Fibroblast of mammary gland (primary cell): ENCODE measurements around the gene CXCL14.

Experiments
- DNase-seq: peaks from one replicate; pipeline ENCODE4 v3.0.0-alpha.2; 2010; ENCODE audit warnings: low read depth
- H3K4me3 ChIP-seq: 2 replicates; pipeline ENCODE4 v1.5.1; 2011; ENCODE audit warnings: low read depth, mild to moderate bottlenecking, low read length, moderate library complexity; ENCODE audit not compliant: control insufficient read depth
- TF ChIP-seq, protein P1 (sequence below): conservative IDR thresholded peaks from 2 replicates; pipeline ENCODE4 v1.5.1; 2011; ENCODE audit warnings: low read depth, low read length, inconsistent platforms; ENCODE audit not compliant: control insufficient read depth, insufficient read depth

Gene CXCL14

DNA sequence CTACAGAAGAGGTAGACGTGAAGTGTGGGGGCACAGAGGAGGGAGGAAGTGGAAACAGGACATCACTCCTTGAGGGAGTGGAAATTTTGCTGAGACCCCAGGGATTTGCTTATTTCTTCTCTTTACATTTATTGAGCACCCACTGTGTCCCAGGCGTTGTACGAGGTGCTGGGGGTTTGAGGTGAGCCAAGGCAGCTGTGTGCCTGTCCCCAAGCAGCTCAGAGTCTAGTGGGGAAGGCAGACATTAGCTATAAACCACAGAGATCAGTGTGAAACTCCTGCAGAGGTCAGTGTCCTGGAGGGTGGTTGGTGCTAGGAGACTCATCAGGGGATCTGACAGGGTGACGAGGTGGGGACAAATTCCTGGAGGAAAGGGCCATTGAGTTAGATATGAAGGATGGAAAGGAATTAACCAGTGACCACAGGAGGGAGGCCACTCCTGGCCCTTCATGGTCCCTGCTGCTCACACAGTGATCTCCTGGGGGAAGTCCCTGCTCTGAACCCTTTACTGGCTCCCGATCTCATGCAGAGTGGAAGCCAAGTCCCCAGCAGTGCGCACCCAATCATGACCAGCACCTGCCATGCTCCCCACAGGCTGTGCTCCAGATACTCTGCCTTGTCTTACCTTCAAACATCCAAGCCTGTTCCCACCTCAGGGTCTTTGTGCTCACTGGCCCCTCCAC lies 3.4 kb upstream of the CXCL14 start:
- H3K4me3 ChIP-seq, result no peak overlapping the region
- DNase-seq, result no peak
- TF ChIP-seq, protein P1, sequence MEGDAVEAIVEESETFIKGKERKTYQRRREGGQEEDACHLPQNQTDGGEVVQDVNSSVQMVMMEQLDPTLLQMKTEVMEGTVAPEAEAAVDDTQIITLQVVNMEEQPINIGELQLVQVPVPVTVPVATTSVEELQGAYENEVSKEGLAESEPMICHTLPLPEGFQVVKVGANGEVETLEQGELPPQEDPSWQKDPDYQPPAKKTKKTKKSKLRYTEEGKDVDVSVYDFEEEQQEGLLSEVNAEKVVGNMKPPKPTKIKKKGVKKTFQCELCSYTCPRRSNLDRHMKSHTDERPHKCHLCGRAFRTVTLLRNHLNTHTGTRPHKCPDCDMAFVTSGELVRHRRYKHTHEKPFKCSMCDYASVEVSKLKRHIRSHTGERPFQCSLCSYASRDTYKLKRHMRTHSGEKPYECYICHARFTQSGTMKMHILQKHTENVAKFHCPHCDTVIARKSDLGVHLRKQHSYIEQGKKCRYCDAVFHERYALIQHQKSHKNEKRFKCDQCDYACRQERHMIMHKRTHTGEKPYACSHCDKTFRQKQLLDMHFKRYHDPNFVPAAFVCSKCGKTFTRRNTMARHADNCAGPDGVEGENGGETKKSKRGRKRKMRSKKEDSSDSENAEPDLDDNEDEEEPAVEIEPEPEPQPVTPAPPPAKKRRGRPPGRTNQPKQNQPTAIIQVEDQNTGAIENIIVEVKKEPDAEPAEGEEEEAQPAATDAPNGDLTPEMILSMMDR, result no peak

DNA sequence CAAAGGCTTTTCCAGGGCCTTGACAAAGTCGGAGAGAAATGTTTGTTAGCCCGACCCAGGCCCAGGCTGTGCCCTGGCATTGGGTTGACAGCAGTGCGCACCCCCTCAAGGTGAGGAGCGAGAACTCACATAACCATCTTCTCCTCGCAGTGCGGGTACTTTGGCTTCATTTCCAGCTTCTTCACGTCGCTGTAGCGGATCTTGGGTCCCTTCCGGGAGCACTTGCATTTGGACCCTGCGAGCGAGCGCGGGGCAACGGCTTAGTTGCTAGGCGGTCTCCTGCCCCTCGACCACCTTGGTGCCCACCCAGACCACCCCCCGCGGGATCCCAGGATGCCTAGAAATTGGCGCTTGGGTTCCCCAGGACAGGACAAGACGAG lies 496 bp downstream of the CXCL14 start:
- H3K4me3 ChIP-seq, result no peak overlapping the region
- no peak for DNase-seq

GRCh38 chr5:135577421-135577820 lies 1.4 kb downstream of the CXCL14 start:
- H3K4me3 ChIP-seq, result no peak overlapping the region
- TF ChIP-seq, protein P1, result no peak
- no peak for DNase-seq

More for the DNA sequence above, 496 bp downstream of the CXCL14 start:
- TF ChIP-seq, protein P1, result no peak

GRCh38 chr5:135576075-135576599 lies 2.7 kb downstream of the CXCL14 start:
- no peak overlapping the region for H3K4me3 ChIP-seq
- TF ChIP-seq, protein P1, result no peak
- peak; percentile 9 for DNase-seq

DNA sequence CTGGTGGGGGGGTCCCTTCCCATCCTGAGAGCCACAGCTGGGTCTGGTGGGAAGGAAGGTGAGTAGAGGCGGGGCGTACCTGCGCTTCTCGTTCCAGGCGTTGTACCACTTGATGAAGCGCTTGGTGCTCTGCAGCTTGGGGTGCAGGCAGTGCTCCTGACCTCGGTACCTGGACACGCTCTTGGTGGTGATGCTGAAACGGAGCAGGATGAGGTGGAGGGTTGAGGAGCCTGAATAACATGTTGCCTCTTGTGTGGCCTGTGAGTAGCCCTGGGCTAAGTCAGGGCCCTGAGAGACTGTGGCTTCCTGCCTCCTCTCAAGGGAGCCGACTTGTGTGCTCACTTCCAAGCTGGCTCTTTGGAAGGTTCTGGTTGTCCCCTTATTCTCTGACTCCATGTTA lies 4.3 kb downstream of the CXCL14 start:
- TF ChIP-seq, protein P1, result no peak
- no peak for DNase-seq
- H3K4me3 ChIP-seq, result no peak overlapping the region

DNA sequence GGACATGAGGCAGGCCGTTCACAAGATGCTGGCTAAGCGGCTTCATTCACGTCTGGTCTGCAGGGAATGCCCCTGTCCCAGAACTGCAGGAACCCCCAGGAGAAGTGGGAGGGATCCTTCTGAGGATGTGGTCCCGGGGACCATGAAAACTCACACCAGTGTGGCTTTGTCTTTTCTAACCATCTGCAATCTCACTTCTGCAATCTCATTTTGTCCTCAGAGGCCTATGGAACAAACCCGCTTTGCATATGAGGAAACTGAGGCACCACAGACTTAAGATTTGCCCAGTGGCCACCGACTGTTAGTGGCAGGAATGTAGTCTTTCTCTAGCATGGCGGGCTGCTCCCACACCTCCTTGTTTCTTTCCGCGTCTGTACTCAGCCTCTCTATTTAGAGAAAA lies 6.9 kb downstream of the CXCL14 start:
- no peak overlapping the region for H3K4me3 ChIP-seq
- TF ChIP-seq, protein P1, result no peak
- DNase-seq, result no peak
